C1 segment of cervical spinal cord (tissue), 14 donors: ENCODE results near the gene DEXI.
"Not testable (repeated sequence)": the region's sequence is repeated elsewhere in the genome, so short reads cannot be mapped to it uniquely, and the experiment has no call there.

ENCODE experiments used
- DNase-seq, 14 donors: peaks; one replicate each; lab custom pipeline; 2025; lab: John Stamatoyannopoulos, UW

DEXI gene

DNA sequence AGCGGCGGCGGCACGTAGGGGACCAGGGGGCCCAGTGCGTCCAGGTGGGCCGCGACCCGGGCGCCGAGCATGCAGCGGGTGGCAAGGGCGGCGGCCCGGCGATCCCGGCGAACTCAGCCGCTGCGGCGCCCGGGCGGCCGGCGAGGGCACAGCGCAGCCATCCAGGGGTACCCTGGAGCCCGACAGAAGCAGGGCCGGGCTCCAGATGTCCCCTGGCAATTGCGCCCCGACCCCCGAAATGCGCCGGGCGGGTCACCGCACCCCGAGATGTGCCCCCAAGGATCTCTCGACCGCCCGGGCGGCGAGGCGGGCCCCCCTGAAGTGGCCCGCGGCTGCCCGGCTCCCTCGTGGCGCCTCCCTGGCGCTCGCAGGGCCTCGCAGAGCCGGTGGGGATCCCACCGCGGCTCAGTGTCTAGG lies 325 bp downstream of the DEXI start:
- not testable (repeated sequence) for DNase-seq

DNA sequence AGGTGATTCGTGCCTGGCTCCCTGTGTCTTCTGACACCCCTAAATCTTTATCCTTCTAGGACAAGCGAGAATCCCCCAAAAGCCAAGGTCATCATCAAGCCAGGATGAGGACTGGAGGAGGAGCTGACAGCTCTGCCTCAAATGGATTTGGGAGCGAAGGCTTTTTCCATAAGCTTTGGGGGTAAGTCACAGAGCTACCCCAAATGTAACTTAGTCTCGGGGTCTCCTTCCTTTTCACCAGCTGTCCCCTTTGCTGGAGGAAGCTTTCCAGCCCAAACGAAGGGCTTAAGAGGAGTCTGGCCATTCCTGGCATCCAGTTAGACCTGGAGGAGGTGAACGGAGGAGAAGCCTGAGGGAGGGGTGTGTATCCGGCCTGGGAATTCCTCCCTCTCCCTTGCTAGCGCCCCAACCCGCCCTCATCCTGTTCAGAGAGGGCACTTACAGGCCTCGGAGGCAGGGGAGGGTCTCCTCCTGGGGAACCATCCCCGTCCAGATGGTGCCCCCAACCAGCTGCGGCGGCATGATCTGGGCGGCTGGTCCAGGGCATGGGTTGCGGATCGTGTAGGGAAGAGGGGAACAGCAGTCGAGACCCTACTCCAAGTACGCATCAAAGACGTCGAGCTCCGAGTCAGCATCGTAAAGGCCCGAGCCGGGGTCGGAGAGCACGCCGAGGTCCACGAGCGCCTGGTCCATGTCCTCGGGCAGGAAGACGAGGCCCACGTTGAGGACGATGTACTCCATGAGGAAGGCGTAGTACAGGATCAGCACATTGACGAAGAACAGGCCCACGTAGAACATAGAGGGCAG lies 938 bp downstream of the DEXI start:
- peak in 3 of 14 donors; percentile 13 to 41 (median 31) for DNase-seq

DNA sequence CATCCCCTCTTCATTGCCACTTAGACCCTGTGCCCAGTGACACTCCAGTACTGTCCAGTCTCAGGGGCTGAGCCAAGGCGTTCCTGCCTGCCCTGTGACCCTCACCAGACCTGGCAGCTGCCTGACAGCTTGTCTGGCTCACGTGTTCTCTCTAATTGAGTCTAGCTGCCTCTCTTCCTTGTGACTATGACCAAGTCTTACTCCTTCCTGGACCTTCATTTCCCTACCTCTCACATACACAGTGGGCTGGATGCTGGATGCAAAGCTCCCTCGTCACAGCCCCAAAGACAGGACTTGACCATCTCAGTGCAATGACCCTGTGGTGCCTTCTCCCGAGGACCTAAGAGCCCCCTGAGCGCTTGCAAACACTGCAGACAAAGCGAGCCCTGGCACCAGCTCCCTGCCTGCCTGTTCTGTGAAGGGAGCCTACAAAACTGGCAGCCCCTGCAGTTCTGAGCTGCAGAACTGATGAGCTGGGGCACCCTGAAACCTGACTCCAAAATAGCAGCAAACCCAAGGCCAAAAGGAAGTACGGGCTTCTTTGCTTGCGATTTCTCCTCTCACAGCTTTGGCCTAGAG lies 1.7 kb downstream of the DEXI start:
- peak in 8 of 14 donors; percentile 14 to 54 (median 40) for DNase-seq

DNA sequence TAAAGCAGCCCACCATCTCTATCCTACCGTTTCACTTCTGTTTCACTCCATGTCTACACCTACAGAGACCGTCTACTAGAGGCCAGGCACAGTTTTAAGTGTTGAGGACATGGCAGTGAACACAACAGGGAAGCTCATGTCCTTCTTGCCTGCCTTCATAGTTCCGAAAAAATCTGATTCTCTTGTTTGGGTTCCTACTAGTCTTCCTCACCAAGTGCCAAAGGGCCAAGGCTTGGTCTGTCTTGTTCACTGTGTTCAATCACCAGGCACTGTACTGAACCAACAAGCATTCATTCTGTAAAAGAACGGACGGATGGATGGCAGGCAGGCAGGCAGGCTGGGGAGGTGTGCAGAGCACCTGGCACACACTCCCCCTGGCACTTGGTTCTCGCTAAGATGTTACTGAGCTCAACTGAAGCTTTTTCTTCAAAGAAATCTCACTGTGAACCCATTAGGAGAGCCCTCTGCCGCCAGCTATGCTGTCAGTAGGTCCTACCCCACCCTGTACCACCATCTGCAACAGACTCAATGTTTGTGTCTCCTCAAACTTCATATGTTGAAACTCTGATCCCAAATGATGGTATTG lies 2.5 kb downstream of the DEXI start:
- DNase-seq: peak in 1 of 14 donors; percentile 27

DNA sequence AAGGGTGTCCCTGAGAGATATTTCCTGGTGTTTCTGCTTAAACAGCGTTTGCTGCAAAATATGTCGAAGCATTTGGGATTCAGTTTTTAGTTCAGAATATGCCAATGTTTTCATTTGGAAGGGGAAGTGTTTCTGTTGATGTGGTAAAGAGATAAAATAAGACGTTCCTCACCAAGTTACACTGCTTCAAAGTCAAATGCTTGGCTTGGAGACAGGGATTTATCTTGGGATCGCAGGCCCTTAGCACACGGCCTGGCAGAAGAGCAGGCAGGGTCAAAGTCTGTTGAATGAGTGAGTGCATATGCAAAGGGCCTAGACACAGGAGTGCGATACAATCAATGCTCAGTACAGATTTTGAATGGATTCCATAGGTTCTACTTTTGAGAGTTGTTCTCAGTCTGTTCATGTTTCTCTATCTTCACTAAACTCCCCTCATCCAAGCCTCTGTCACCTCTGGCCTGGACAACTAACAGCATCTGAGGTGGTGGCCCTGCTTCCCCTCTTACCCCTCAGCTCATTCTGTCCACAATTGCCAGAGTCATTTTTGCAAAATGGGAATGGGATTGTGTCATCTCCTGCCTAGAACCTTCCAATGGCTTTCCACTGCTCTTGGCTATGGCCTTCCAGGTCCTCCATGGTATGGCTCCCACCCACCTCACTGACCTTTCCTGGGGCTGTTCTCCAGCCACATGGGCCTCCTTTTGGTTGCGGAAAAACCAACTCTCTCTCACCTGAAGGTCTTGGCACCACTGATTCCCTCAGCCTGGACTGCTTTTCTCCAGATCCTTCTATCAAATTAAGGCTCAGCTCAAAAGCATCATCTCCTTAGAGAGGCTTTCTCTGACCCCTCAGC lies 3.2 kb downstream of the DEXI start:
- DNase-seq: no peak

DNA sequence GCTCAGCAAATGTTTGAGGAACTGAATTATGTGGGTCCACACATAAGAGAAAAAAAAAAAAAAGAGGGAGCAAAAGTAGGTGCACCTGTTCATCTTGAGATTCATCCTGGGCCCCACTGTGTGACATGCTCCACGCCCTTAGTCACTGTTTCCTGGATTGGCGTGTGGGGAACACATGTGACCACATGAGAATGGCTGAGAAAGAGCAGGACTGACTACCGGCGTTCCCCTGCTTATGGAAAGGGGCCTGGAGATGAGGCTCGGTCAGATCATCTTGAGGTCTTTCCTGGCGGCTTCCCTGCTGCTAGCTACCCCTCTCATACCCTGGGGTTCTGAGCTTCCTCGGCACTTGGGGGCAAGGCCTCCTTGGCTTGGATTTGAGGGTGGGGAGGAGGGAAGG lies 3.9 kb downstream of the DEXI start:
- no peak for DNase-seq

DNA sequence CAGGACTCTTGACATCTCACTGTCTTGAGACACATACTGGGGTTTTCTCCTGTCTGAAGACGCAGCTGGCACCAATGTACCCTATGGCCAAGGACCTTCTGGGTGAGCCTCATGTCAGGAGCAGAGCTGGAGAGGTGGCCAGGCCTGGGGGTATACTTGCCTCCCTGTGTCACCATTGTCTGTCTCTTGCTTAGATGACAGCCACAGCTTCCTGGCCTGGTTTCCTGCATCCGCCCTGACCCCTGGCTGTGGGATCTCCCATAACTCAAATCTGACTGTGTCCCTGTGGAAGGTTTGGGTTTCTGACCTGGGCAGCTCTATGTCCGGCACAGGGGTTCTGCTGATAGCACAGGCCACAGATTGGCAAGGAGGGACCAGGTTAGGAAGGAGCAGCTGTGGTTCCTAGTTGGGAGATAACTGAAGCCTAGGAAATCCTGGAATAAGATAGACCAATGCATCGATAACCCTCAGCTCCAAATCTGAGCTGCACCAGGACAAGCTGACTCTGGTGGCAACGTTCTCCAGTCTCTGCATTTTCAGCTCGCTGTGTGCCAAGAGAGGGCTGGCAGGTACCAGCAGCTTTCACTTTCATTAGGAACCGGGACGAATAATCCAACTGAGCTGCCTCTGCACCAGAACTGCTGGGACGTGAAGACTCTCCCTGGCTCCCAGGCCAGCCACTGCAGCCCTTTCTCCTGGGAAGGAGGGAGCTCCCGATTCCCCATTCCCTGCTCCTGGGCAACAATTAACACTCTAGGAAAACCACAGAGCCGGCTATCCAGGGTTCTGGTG lies 5.0 kb downstream of the DEXI start:
- DNase-seq: peak in 8 of 14 donors; percentile 13 to 39 (median 28)

DNA sequence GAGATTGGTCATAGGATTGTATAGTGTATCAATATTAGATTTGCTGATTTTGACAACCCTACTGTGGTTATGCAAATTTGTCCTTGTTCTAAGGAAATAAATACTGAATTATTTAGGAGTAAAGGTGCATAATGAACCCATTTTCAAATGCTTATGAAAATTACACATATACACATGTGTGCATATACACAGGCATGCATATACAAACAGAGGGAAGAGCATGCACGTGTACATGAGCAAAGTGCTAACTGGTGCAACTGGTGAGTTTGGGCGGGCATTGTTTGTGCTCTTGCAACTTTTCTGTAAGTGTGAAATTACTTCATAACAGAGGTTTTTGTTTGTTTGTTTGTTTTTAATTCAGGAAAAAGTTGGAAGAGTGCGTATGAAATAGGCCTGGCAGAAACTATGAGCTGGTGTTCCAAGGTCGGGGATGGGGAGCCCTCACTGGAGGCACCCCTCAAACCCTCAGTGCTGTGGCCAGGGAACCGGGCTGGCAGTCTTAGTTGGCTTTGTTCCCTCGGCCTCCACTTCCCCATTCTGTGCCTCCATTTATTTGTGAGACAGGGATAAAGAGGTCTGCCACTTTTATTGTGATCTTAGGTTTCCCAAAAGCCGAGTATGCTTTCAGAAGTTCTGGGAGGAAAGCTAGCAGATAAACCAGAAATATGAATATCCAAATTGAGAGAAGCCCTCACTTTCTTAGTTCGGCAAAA lies 5.8 kb downstream of the DEXI start:
- no peak for DNase-seq

DNA sequence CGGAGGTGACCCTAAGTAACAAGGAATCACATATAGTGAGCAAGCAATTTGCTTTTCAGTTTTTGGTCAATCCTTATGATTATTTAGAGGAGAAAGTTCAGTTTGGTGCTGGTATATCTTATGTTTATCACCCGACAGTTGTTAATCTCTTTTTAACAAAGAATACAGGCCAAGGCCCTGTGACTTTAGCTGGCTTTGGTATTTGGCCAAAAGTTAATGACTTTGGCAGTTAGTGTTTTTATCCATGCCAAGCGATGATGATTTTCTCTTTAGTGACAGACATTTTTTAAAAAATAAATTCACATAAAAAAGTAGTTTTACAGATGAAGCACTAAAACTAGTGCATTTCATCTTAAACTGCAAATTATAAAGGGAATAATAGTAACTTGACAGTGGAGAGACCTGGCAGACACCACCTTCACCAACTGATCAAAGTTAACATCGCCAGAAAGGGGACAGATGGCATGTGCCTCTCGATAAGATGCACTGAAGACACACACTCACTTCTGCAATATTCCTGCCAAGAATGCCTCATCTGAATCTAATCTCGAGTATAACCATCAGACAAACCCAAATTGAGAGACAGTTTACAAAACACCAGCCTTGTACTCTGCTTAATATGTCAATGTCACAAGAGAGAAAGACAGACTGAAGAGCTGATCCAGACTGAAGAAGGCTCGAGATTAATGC lies 6.9 kb downstream of the DEXI start:
- DNase-seq: peak in 1 of 14 donors; percentile 56

DNA sequence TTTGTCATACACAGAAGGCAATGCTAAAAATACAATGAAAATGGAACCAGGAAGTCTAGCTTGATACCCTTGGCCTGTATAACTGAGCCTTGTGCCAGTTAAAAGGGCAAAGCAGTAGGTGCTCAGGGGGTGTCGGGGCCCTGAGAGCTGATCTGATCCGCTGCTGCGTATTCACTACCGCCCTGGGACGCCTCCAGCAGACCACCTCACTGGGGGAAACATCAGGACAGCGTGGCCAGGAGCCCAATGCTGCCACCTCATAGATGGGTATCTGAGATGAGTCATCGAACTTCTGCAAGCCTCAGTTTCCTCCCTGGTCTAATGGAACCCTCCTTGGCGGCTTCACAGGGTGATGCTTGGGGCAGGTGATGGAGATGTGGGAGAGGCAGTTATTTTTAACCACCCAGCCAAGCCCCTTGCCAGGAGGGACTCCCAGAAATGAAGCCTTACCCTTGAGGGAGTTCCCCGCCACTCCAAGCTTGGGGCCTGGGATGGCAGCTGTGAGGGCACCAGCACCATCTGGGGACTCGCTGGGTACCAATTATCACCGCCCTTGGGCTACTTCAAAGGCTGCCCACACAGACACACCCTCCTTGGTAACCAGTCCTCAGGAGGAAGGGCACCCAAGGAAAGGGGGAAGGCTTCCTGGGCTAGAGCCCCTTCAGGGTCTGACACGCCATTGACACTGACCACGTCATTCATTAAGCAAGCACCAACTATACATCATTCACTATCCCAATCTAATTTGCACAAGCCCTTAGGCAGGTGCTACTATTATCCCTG lies 7.8 kb downstream of the DEXI start:
- no peak for DNase-seq

DNA sequence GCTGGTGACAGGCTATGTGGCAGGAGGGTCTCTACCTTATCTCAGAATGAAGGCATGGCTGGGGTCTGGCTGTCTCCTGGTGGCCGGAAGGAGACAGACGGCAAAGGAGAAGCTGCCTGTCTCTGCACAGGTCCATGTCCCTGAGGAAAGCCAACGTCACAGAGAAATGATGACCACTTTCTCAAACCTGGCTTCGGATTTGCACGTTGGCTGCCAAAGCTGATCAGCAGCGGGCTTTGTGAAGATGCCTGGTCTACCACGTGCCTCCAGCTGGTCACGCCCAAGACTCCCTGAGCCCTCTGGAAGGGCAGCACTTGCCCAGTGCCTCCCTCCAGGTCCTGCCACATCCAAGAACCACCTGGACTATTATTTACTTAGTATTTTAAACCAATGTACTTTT lies 8.4 kb downstream of the DEXI start:
- DNase-seq: no peak

DNA sequence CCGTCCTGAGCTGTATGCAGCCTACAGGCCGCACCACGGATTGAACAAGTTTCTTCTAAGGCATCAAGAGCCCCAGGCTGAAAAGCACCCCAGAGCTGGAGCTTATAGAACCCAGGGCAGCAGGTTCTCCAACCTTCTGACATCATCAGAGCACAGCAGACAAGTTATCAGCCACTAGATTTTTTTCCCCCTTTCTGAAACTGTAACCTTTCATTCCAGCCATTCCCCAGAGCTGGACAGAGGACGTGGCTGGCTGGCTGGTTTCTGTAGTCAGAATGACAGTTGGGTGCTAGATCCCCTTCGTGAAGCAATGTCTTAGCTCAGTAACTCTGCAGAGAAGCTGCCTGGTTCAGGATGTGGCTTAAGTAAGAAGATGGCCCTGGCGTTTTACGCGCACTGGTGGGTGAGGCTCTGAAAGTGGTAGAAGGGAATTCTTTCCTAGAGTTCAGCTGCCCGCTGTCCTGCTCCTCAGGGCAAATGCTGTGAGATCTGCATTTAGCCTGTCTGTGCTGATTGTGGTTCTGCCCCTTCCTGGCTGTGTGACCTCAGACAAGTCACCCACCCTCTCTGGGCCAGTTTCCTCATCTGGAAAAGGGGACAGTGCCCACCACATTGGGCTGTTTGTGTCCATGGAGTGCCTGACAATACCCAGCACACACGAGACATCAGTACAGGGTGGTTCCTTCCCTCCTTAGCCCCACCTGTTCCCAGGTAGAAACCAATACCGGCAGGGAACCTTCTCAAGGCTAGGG lies 9.1 kb downstream of the DEXI start:
- no peak for DNase-seq

DNA sequence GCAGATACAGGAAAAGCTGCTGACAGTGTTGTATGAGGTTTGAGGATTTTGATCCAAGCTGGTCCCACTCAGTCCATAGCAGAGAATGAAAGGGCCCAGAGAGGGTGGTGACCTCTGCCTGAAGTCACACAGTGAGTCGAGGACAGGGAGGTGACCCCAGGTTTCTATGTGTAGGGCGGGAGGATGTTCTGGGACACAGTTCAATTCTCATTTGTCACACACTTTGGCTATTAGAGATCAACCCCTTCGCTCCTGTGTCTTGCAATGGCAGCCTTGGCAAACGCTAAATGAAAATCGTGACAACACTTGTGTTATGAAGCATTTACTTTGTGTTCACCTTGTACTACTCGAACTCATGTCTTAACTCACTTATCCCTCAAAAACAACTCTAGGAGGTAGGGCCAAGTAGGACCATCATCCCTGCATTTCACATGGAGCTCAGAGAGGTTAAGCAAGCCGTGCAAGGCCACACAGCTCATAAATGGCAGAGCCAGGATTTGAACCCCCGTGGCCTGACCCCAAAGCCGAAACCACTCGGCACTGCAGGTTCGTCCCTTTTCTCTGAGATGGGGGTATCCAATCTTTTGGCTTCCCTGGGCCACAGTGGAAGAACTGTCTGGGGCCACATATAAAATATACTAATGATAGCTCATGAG lies 10.2 kb downstream of the DEXI start:
- DNase-seq: no peak

DNA sequence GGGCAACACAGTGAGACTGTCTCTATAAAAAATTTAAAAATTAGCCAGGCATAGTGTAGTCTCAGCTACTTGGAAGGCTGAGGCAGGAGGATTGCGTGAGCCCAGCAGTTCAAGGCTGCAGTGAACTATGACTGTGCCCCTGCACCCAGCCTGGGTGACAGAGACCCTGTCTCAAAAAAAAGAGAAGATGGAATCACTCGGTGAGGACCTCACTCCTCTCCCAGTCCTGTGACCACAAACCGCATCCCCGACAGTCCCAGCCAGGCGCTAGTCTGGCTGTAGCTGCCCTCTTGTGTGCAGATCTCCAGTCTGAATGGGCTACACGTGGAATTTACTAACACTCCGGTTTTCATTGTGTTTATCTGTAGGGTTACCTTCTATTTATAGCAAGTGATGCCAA lies 11.1 kb downstream of the DEXI start:
- no peak for DNase-seq

DNA sequence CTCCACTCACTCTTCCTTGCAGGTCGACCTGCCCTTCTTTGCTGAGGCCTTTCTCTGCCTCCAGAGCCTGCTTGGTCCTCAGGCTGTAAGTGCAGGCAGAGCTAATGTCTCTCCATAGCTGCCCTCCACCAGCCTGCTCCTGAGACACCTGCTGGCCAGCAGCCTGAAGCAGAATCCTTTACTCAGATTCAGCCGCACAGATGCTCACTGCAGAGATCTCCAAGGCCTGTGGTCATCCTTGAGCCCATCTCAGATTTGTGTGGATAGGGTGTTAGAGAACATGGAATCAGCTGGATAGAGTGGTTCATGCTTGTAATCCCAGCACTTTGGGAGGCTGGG lies 11.5 kb downstream of the DEXI start:
- no peak for DNase-seq

DNA sequence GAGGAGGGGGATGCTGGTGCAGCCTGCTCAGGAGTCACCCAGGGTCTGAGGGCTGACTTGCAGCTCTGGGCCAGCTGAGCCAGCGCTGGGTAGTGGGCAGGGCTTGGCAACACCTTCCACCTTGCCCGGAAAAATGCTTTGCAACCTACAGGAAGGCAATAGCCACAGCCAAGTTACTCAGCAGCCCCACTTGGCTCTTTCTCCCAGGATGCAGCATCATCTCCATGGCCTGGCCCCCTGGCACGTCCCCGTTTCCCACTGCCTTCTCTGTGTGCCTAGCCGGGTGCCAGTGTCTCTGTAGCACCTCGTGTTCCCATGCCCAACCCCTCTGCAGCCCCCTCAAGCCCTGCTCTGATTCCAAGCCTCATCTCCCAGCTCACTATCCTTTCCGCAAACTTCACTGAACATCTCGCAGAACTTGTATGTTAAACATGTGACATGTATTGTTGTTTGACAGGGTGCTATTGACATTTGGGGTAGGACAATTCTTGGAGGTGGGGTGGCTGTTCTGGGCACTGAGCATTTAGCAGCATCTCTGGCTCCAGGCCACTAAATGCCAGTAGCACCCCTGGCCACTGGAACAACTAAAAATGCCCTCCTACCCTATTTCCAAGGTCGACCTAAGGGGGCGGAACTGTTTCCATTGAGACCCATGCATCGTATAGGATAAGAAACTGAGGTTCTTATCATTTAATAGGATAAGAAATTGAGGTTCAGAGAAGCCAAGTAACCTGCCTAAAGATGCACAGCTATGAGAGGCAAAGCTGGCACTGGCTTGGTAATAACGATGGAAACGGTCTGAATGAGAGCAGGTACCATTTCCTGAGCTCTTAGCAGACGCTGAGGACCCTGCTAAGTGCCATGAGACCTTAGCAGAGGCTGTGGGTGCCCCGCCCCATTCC lies 12.2 kb downstream of the DEXI start:
- peak in 2 of 14 donors; percentile 18 to 80 for DNase-seq

DNA sequence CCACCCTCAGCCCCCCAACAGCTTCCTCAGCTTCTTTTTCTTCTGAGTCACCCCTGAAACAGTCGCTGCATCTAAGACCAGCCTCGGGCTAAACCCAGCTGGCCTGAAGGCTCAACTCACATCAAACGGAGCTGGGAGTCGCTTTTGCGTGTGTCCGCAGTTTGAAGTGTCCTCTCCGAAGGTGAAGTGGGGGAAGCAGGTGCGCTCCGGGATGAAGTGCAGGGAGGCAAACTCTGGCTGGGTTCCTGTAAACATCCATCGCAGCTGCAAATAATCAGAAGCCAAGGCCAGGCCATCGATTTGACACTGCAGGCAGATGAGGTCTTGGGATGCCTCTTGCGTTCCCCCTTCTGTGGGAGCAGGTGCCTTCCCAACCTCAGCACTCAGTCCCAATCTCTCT lies 13.2 kb downstream of the DEXI start:
- not testable (repeated sequence) for DNase-seq
